ENCODE measurements around the gene UCP2.

- TF ChIP-seq, protein P1, sequence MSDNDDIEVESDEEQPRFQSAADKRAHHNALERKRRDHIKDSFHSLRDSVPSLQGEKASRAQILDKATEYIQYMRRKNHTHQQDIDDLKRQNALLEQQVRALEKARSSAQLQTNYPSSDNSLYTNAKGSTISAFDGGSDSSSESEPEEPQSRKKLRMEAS (IDR thresholded peaks at IDR 0.05): no peak
- TF ChIP-seq, protein P2, sequence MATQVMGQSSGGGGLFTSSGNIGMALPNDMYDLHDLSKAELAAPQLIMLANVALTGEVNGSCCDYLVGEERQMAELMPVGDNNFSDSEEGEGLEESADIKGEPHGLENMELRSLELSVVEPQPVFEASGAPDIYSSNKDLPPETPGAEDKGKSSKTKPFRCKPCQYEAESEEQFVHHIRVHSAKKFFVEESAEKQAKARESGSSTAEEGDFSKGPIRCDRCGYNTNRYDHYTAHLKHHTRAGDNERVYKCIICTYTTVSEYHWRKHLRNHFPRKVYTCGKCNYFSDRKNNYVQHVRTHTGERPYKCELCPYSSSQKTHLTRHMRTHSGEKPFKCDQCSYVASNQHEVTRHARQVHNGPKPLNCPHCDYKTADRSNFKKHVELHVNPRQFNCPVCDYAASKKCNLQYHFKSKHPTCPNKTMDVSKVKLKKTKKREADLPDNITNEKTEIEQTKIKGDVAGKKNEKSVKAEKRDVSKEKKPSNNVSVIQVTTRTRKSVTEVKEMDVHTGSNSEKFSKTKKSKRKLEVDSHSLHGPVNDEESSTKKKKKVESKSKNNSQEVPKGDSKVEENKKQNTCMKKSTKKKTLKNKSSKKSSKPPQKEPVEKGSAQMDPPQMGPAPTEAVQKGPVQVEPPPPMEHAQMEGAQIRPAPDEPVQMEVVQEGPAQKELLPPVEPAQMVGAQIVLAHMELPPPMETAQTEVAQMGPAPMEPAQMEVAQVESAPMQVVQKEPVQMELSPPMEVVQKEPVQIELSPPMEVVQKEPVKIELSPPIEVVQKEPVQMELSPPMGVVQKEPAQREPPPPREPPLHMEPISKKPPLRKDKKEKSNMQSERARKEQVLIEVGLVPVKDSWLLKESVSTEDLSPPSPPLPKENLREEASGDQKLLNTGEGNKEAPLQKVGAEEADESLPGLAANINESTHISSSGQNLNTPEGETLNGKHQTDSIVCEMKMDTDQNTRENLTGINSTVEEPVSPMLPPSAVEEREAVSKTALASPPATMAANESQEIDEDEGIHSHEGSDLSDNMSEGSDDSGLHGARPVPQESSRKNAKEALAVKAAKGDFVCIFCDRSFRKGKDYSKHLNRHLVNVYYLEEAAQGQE (IDR thresholded peaks at IDR 0.05; ENCODE audit: low read depth): no peak
- TF ChIP-seq EP300 (IDR thresholded peaks at IDR 0.05; ENCODE audit: borderline replicate concordance) (no peak), ZBTB7A (IDR thresholded peaks at IDR 0.05; ENCODE audit: low read depth) (no peak), RAD21 (IDR thresholded peaks at IDR 0.05; ENCODE audit: low read depth) (no peak), TAF1 (IDR thresholded peaks at IDR 0.05; ENCODE audit: low read depth) (no peak)
These were observed 11.4 kb downstream of the UCP2 start for GRCh38 chr11:73971175-73971719.

All from Ishikawa (cell line).